HepG2 (cell line): ENCODE data around the gene CCDC120. TPM values are rescaled to one million over a fixed set of nuclear protein-coding genes. Genes with fewer than 3 reads are reported as not detected.
A peak's percentile ranks its signal among the peaks of the same experiment; 100 is the strongest.

Source experiments
- ATAC-seq: fragments of 200-7000 bp; cut with Tn5 transposase; 3 replicates; pipeline ENCODE4 v1.9.1; 2020; ENCODE audit warnings: mild to moderate bottlenecking, moderate library complexity
- BruUV-seq: library from RNA; stranded (reverse); fragments of 400-500 nt; replicated peaks from 2 replicates; lab custom pipeline; 2021; lab: Mats Ljungman, UMichigan
- CTCF ChIA-PET: fragments of 300-600 bp; formaldehyde crosslinking; extraction: SDS; loops from one replicate; lab custom pipeline; 2021; ENCODE audit warnings: low total read pairs, inconsistent platforms, low intra/inter-chr PET ratio; lab: Yijun Ruan, JAX
- POLR2A ChIA-PET: fragments of 350-600 bp; sonication (Branson Sonifier 250); formaldehyde crosslinking; loops from one replicate; lab custom pipeline; 2020; ENCODE audit warnings: antibody characterized with exemption, inconsistent platforms; lab: Yijun Ruan, JAX
- DNase-seq: peaks from one replicate; pipeline ENCODE4 v3.0.0-alpha.2; 2015; ENCODE audit warnings: low spot score
- FAIRE-seq: peaks from 3 replicates; lab custom pipeline; 2011; peaks lifted over from hg19 to GRCh38; lab: Jason Lieb, UNC
- H2AFZ ChIP-seq: one replicate; pipeline ENCODE4 v1.6.1; 2011; ENCODE audit warnings: low read length, inconsistent platforms
- H3K27ac ChIP-seq: fragments of 300-600 bp; 3 replicates; pipeline ENCODE4 v1.8.0; 2011; ENCODE audit warnings: mixed run types, mild to moderate bottlenecking, mixed read lengths, low read length, inconsistent platforms; ENCODE audit not compliant: insufficient read depth; ENCODE audit errors: extremely low read length
- H3K27me3 ChIP-seq, 2 experiments: fragments of 200-600 bp in 1 of 2; 2 replicates in 1 of 2; 3 replicates in 1 of 2; pipeline versions ENCODE4 v1.6.0 to v1.8.0; 2011; ENCODE audit warnings: low read length in 2 of 2, mild to moderate bottlenecking in 2 of 2, moderate library complexity in 2 of 2, inconsistent platforms in 1 of 2; ENCODE audit not compliant: insufficient read depth in 2 of 2, control insufficient read depth in 1 of 2
- H3K36me3 ChIP-seq, 2 experiments: fragments of 200-600 bp in 1 of 2; replicated peaks in 1 of 2; 2 replicates in 1 of 2; 3 replicates in 1 of 2; pipeline versions ENCODE4 v1.5.1 to v1.8.0; 2011; ENCODE audit warnings: low read length in 2 of 2, inconsistent platforms in 1 of 2; ENCODE audit not compliant: insufficient read depth in 2 of 2, control insufficient read depth in 1 of 2
- H3K4me1 ChIP-seq: 2 replicates; pipeline ENCODE4 v1.5.1; 2012; ENCODE audit warnings: low read length, inconsistent platforms; ENCODE audit not compliant: insufficient read depth
- H3K4me2 ChIP-seq: 2 replicates; pipeline ENCODE4 v1.6.0; 2011; ENCODE audit warnings: low read depth, low read length, inconsistent platforms
- H3K4me3 ChIP-seq, 3 experiments: fragments of 200-600 bp in 1 of 3; sonication (generic), shearing (Covaris generic) in 1 of 3; replicated peaks in 1 of 3; 2 replicates each; pipeline ENCODE4 v1.5.1; 2011 to 2016; ENCODE audit warnings: low read length in 3 of 3, inconsistent platforms in 2 of 3, low read depth in 2 of 3, mild to moderate bottlenecking in 2 of 3, control low read depth in 1 of 3, mixed read lengths in 1 of 3; ENCODE audit not compliant: insufficient read depth in 1 of 3
- H3K79me2 ChIP-seq: one replicate; pipeline ENCODE4 v1.6.1; 2011; ENCODE audit warnings: low read length, inconsistent platforms; ENCODE audit not compliant: insufficient read depth
- H3K9ac ChIP-seq: 2 replicates; pipeline ENCODE4 v1.6.0; 2011; ENCODE audit warnings: mild to moderate bottlenecking, low read depth, low read length, inconsistent platforms; ENCODE audit not compliant: insufficient read depth
- H3K9me3 ChIP-seq: 2 replicates; pipeline ENCODE4 v1.5.1; 2012; ENCODE audit warnings: mild to moderate bottlenecking, low read length
- H4K20me1 ChIP-seq: 2 replicates; pipeline ENCODE4 v1.6.0; 2011; ENCODE audit warnings: inconsistent platforms, mild to moderate bottlenecking, low read length, moderate library complexity; ENCODE audit not compliant: insufficient read depth
- CEBPB ChIP-seq: IDR thresholded peaks from 2 replicates; pipeline ENCODE4 v1.6.1; 2011; ENCODE audit warnings: low read depth, low read length, improper control_type of control experiment, borderline replicate concordance
- EP300 ChIP-seq, 3 experiments: sonication (generic) in 1 of 3; formaldehyde crosslinking in 1 of 3; IDR thresholded peaks; 2 replicates each; pipeline versions ENCODE4 v1.5.1 to v1.6.1; 2011 to 2020; ENCODE audit warnings: low read depth in 2 of 3, low read length in 2 of 3, borderline replicate concordance in 1 of 3, improper control_type of control experiment in 1 of 3, mild to moderate bottlenecking in 1 of 3, missing genetic modification reagents in 1 of 3, moderate library complexity in 1 of 3
- HDAC1 ChIP-seq: sonication (generic); formaldehyde crosslinking; IDR thresholded peaks from 2 replicates; pipeline ENCODE4 v1.5.1; 2020; ENCODE audit warnings: mild to moderate bottlenecking, missing genetic modification reagents
- HNF4G ChIP-seq, 2 experiments: sonication (generic) in 1 of 2; formaldehyde crosslinking in 1 of 2; IDR thresholded peaks; 2 replicates each; pipeline versions ENCODE4 v1.4.0 to v1.6.1; 2011 to 2020; ENCODE audit warnings: borderline replicate concordance in 2 of 2, low read depth in 2 of 2, mild to moderate bottlenecking in 2 of 2, low read length in 1 of 2, missing genetic modification reagents in 1 of 2, moderate library complexity in 1 of 2
- RXRA ChIP-seq: sonication (generic); formaldehyde crosslinking; IDR thresholded peaks from 2 replicates; pipeline ENCODE4 v1.5.1; 2020; ENCODE audit warnings: missing genetic modification reagents
- RXRB ChIP-seq: IDR thresholded peaks from 2 replicates; pipeline ENCODE4 v1.6.1; 2016; ENCODE audit warnings: borderline replicate concordance, missing genetic modification reagents, missing compliant biosample characterization
- SOX5 ChIP-seq: IDR thresholded peaks from 2 replicates; pipeline ENCODE4 v1.6.1; 2016; ENCODE audit warnings: borderline replicate concordance
- SOX6 ChIP-seq, 2 experiments: fragments of 450-650 bp in 1 of 2; sonication (generic) in 1 of 2; formaldehyde crosslinking in 1 of 2; IDR thresholded peaks; 2 replicates each; pipeline versions ENCODE4 v1.4.0 to v1.6.1; 2017 to 2020; ENCODE audit warnings: antibody characterized with exemption in 1 of 2, mild to moderate bottlenecking in 1 of 2, missing genetic modification reagents in 1 of 2
- ZBTB25 ChIP-seq: IDR thresholded peaks from 2 replicates; pipeline ENCODE4 v1.6.1; 2018; ENCODE audit warnings: missing genetic modification reagents
- ZC3H4 ChIP-seq: sonication (generic); formaldehyde crosslinking; IDR thresholded peaks from 2 replicates; pipeline ENCODE4 v1.4.0; 2020; ENCODE audit warnings: missing genetic modification reagents, borderline replicate concordance
- WGBS: methylation state at CpG from one replicate; pipeline ENCODE4 v1.1.6; 2017; ENCODE audit warnings: low lambda C conversion rate; 5-methylcytosine and 5-hydroxymethylcytosine counted together
- in situ Hi-C: cut with HindIII; loops from 2 replicates; pipeline ENCODE4 v1.10.0; 2017; ENCODE audit warnings: low pct_unique_long_range_greater_than_20kb; ENCODE audit not compliant: extremely low pct_ligation_motif_present
- intact Hi-C: fragments of 100-400 bp; cut with micrococcal nuclease; formaldehyde crosslinking; loops from one replicate; pipeline ENCODE4 v1.10.0; 2022; ENCODE audit not compliant: unreplicated experiment
- polyA plus RNA-seq, 8 experiments: library from polyadenylated mRNA; depleted of rRNA in 3 of 8; stranded (reverse) in 7 of 8; unstranded in 1 of 8; fragments of >200 nt; fragmentation: Illumina TruSeq in 4 of 8; extraction: Trizol in 4 of 8; gene quantifications; 2 replicates each; pipeline versions ENCODE4 v1.2.1 to v1.2.3, GENCODE V29; 2011 to 2016; ENCODE audit warnings: low read depth in 4 of 8, missing spikeins in 1 of 8, mixed read lengths in 1 of 8; ENCODE audit not compliant: insufficient read depth in 1 of 8
- total RNA-seq, 5 experiments: library from RNA; depleted of rRNA; stranded (reverse); fragments of >200 nt; fragmentation: Illumina TruSeq; extraction: Trizol; gene quantifications; 2 replicates each; pipeline ENCODE4 v1.2.3, GENCODE V29; 2016; ENCODE audit warnings: low read depth in 1 of 5
- TF ChIP-seq, protein P1 (sequence below): sonication (generic); formaldehyde crosslinking; IDR thresholded peaks from 2 replicates; pipeline ENCODE4 v1.4.0; 2020; ENCODE audit warnings: mild to moderate bottlenecking, missing genetic modification reagents

Gene CCDC120
- total and polyA plus RNA-seq, 2 of the 13 experiments (the other 11 are each of a cell fraction or from before 2014, with no cell fraction given), result 0.89 to 3.2 TPM

- 0% methylated on average over 7 of the region's 7 CpGs for WGBS
- Histone ChIP-seq H3K9ac (no peak overlapping the region), H3K4me1 (peaks cover 11% of the 10 kb centered on the region), H2AFZ (no peak overlapping the region), H3K4me2 (no peak overlapping the region), H3K27me3 (no peaks in the 10 kb centered on the region), H3K79me2 (no peaks in the 10 kb centered on the region), H3K27ac (peak overlapping the region; percentile 26), H3K9me3 (no peaks in the 10 kb centered on the region), H3K36me3 (no peaks in the 10 kb centered on the region), H3K4me3 (no peak overlapping the region), H4K20me1 (no peaks in the 10 kb centered on the region)
- ChIA-PET CTCF (no interaction called here), POLR2A (interaction anchor here (1.2 to 1.8 kb wide), 2 partner anchors 17 to 20 kb away, joined by 4 to 5 read pairs; partner anchors contain the start of gene GRIPAP1)
- peak; percentile 78 for ATAC-seq
- FAIRE-seq, result peak; percentile 83
- BruUV-seq, result no TSS peak
- DNase-seq, result peak; percentile 59
- intact Hi-C loops (no loop called here), in situ Hi-C loops (no loop called here)
- no peak for TF ChIP-seq ZC3H4
- TF ChIP-seq ZBTB25 (CRISPR knock-in tag), result 0 out of 2 replicates have a peak, but pooled peaks have one; percentile 11
- TF ChIP-seq RXRB (CRISPR knock-in tag), result peak; percentile 65; the same call in 1 of the 2 replicates
- peak in 1 of 2 experiments; percentile 51; a peak in 1 of 4 replicates for TF ChIP-seq EP300 (IDR thresholded peaks at IDR 0.05; ENCODE audit: low read depth in 2 of 2, low read length in 2 of 2)
- TF ChIP-seq EP300 (CRISPR knock-in tag; IDR thresholded peaks at IDR 0.05; ENCODE audit: borderline replicate concordance), result no peak
- 0 out of 2 replicates have a peak, but pooled peaks have one; percentile 17 for TF ChIP-seq SOX5
- TF ChIP-seq HNF4G (IDR thresholded peaks at IDR 0.05; ENCODE audit: borderline replicate concordance, low read depth, low read length), result peak; percentile 37; the same call in 1 of the 2 replicates
- TF ChIP-seq HNF4G (CRISPR knock-in tag; IDR thresholded peaks at IDR 0.05; ENCODE audit: borderline replicate concordance, low read depth), result no peak
- TF ChIP-seq RXRA, result peak; percentile 30; the same call in 1 of the 2 replicates
- TF ChIP-seq HDAC1 (CRISPR knock-in tag), result 0 out of 2 replicates have a peak, but pooled peaks have one; percentile 16
- TF ChIP-seq SOX6 (IDR thresholded peaks at IDR 0.05), result no peak
- peak; percentile 89 for TF ChIP-seq SOX6 (CRISPR knock-in tag; IDR thresholded peaks at IDR 0.05)
- TF ChIP-seq CEBPB, result peak; percentile 82
- TF ChIP-seq, protein P1, sequence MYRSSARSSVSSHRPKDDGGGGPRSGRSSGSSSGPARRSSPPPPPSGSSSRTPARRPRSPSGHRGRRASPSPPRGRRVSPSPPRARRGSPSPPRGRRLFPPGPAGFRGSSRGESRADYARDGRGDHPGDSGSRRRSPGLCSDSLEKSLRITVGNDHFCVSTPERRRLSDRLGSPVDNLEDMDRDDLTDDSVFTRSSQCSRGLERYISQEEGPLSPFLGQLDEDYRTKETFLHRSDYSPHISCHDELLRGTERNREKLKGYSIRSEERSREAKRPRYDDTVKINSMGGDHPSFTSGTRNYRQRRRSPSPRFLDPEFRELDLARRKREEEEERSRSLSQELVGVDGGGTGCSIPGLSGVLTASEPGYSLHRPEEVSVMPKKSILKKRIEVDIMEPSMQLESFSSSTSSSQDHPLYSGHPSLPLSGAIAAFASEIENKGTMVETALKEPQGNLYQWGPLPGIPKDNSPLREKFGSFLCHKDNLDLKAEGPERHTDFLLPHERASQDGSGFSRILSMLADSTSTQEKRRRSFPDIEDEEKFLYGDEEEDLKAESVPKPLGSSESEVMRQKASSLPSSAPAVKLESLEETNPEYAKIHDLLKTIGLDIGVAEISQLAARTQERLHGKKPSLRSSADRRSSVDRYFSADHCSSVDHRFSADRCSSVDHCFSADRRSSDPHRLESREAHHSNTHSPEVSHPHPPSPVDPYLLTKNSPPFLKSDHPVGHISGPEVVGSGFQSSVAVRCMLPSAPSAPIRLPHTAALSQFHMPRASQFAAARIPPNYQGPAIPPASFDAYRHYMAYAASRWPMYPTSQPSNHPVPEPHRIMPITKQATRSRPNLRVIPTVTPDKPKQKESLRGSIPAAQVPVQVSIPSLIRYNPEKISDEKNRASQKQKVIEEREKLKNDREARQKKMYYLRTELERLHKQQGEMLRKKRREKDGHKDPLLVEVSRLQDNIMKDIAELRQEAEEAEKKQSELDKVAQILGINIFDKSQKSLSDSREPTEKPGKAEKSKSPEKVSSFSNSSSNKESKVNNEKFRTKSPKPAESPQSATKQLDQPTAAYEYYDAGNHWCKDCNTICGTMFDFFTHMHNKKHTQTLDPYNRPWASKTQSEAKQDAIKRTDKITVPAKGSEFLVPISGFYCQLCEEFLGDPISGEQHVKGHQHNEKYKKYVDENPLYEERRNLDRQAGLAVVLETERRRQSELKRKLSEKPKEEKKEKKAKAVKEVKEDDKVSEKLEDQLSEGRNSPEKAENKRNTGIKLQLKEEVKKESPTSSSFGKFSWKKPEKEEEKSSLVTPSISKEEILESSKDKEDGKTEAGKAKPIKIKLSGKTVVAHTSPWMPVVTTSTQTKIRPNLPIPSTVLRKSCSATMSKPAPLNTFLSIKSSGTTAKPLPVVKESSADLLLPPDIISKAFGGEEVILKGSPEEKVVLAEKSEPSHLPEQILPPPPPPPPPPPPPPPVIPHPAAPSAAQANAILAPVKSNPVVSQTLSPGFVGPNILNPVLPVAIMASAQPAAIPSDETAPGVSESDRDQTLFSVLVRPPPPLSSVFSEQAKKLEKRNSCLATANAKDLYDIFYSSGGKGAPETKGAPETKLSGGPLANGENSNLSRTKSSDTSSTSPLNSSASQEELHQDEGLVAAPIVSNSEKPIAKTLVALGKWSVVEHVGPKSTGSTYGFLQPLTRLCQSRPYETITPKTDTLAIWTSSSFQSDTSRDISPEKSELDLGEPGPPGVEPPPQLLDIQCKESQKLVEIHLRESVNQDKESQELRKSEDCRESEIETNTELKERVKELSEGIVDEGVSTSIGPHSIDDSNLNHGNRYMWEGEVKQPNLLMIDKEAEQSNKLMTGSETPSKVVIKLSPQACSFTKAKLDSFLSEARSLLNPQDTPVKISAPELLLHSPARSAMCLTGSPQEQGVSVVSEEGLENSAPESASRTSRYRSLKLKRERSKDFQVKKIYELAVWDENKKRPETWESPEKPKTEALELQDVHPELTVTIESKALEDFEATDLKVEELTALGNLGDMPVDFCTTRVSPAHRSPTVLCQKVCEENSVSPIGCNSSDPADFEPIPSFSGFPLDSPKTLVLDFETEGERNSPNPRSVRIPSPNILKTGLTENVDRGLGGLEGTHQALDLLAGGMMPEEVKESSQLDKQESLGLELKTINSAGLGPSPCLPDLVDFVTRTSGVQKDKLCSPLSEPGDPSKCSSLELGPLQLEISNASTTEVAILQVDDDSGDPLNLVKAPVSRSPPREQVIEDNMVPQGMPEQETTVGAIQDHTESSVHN (CRISPR knock-in tag), result no peak
These were observed 39.1 kb upstream of the CCDC120 start for GRCh38 chrX:49019599-49020249.
